Measurements from ENCODE around the gene IL17B.

IL17B gene

DNA sequence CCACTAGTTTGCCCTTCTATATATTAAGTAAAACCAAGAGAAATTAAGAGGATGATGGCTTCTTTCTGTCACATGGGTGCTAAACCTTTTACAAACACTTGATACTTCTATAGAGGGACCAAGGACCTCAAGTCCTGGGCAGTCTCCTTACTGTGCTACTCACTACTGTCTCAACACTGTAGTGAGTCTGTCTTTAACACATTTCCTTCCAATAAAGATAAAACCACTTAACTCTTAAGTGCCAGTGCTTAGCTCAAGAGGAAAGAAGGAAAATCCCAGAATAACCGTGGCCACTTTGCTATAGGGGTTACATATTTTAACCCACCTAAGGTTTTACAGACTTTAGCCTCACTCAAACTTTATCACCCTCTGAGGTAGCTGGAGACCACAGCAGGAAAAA, 38.2 kb downstream of the IL17B start:
- no peak for DNase-seq
- CTCF ChIA-PET, result interaction anchor here (1.1 to 1.8 kb wide), 3 partner anchors 19 to 31 kb away, joined by 3 to 6 read pairs (median 5); no protein-coding TSS in a partner anchor
- Mint-ChIP-seq H3K4me3 (no peak overlapping the region), H3K4me1 (peaks cover 20% of the 10 kb centered on the region), H3K27ac (no peak overlapping the region), H3K9me3 (no peaks in the 10 kb centered on the region), H3K36me3 (peaks cover 3% of the 10 kb centered on the region), H3K27me3 (peaks cover 13% of the 10 kb centered on the region)

DNA sequence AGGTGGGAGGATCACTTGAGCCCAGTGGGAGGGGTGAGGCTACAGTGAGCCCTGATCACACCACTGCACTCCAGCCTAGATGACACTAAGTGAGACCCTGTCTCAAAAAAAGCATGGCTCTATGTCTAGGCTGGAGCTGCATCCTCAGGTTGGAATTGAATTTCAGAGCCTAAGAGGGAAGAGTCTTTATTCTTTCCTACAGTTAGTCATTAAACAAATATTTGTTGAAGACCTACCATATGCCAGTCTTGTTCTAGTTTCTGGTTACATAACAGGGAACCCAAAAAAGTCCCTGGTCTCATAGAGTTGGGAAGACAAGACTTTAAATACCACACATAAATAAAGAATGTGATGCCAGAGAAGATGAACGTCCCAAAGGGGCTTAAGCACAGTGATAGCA, 40.7 kb downstream of the IL17B start:
- CTCF ChIA-PET, result interaction anchor here (0.7 to 1.5 kb wide), 3 partner anchors 14 to 29 kb away, joined by 3 to 4 read pairs (median 3); no protein-coding TSS in a partner anchor
- Mint-ChIP-seq H3K9me3 (no peaks in the 10 kb centered on the region), H3K27ac (no peak overlapping the region), H3K4me3 (no peak overlapping the region), H3K27me3 (peaks cover 23% of the 10 kb centered on the region), H3K36me3 (no peaks in the 10 kb centered on the region), H3K4me1 (peaks cover 2% of the 10 kb centered on the region)
- DNase-seq, result no peak

DNA sequence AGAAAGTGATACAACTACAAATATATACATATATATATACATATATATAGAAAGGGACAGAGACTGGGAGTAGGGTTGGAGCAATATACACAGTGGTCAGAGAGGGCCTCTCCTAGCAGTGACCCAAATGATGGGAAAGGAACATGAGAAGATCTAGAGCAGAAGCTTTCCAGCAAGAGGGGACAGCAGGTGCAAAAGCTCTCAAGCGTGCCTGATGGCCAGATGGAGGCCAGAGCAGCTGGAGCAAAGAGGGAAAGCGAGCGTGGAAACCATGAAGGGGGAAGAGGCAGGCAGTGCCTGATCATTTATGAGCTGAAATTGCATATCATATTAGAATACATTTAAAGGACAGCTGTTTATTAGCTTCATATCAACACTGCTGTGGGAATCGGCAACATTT, 41.4 kb downstream of the IL17B start:
- Mint-ChIP-seq H3K36me3 (no peaks in the 10 kb centered on the region), H3K27ac (no peak overlapping the region), H3K4me3 (no peak overlapping the region), H3K27me3 (peaks cover 25% of the 10 kb centered on the region), H3K4me1 (no peaks in the 10 kb centered on the region), H3K9me3 (no peaks in the 10 kb centered on the region)
- no peak for DNase-seq
- CTCF ChIA-PET, result interaction anchor here (0.7 to 1.2 kb wide), 3 partner anchors 13 to 30 kb away, joined by 3 to 4 read pairs (median 4); no protein-coding TSS in a partner anchor

DNA sequence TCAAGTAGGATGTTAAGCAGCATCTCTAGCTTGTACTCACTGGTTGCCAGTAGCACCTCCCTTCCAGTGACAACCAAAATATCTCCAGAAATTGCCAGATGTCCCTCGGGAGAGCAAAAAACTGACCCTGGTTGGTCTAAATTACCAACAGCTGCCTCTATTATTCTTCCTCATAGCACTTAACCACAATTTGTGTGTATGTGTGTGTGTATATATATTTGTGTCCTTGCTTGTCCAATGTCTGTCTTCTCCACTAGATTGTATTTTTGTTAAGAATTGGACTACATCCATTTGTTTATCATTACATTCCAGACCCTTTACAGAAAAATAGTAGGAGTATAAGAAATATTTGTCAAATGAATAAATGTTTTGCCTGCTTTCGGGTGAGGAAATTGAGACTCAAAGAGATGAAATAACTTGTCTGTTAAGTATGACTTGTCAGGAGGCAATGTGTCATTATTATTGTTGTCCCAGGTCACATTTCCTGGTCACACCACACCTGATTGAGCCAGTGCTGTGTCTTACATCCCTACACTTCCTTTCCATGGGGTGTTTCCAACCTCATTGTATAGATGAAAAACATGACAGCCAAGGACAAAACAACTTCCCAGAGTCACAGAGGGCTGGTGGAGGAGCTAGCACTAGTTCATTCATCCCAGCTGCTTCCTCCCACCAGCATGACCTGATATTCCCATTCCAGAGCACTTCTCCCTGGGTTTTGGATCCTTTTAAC, 45.2 kb downstream of the IL17B start:
- H3K27me3 Mint-ChIP-seq, result peaks cover 28% of the 10 kb centered on the region
- no peaks in the 10 kb centered on the region for H3K36me3 Mint-ChIP-seq
- no peak overlapping the region for H3K27ac Mint-ChIP-seq
- H3K4me3 Mint-ChIP-seq, result no peak overlapping the region
- CTCF ChIA-PET, result interaction anchor here (0.6 to 1.5 kb wide), 5 partner anchors 15 to 249 kb away, joined by 3 to 4 read pairs (median 3); no protein-coding TSS in a partner anchor
- DNase-seq, result no peak
- H3K4me1 Mint-ChIP-seq, result no peaks in the 10 kb centered on the region
- H3K9me3 Mint-ChIP-seq, result no peaks in the 10 kb centered on the region

- CTCF ChIA-PET, result interaction anchor here (3.4 kb wide), 1 partner anchor 11 kb away, joined by 16 read pairs; no protein-coding TSS in a partner anchor
- DNase-seq, result no peak
- H3K27ac Mint-ChIP-seq, result no peak overlapping the region
- H3K36me3 Mint-ChIP-seq, result no peaks in the 10 kb centered on the region
- peaks cover 5% of the 10 kb centered on the region for H3K27me3 Mint-ChIP-seq
- H3K4me1 Mint-ChIP-seq, result no peaks in the 10 kb centered on the region
- no peaks in the 10 kb centered on the region for H3K9me3 Mint-ChIP-seq
- H3K4me3 Mint-ChIP-seq, result no peak overlapping the region
Measured at GRCh38 chr5:149328177-149328576, 50.9 kb downstream of the IL17B start.

GRCh38 chr5:149326611-149327010, 52.5 kb downstream of the IL17B start:
- no peak overlapping the region for H3K4me3 Mint-ChIP-seq
- no peaks in the 10 kb centered on the region for H3K9me3 Mint-ChIP-seq
- no peaks in the 10 kb centered on the region for H3K36me3 Mint-ChIP-seq
- peaks cover 1% of the 10 kb centered on the region for H3K27me3 Mint-ChIP-seq
- no peak overlapping the region for H3K27ac Mint-ChIP-seq
- H3K4me1 Mint-ChIP-seq, result no peaks in the 10 kb centered on the region
- DNase-seq, result no peak
- CTCF ChIA-PET, result interaction anchor here (0.8 to 3.4 kb wide), 3 partner anchors 9 to 95 kb away, joined by 3 to 16 read pairs (median 12); no protein-coding TSS in a partner anchor

- CTCF ChIA-PET, result interaction anchor here (0.8 to 19.5 kb wide), 6 partner anchors 9 to 108 kb away, joined by 3 to 372 read pairs (median 8); no protein-coding TSS in a partner anchor
- Mint-ChIP-seq H3K27me3 (no peaks in the 10 kb centered on the region), H3K36me3 (no peaks in the 10 kb centered on the region), H3K4me1 (no peaks in the 10 kb centered on the region), H3K4me3 (no peak overlapping the region), H3K27ac (no peak overlapping the region), H3K9me3 (no peaks in the 10 kb centered on the region)
- no peak for DNase-seq
Measured at GRCh38 chr5:149325894-149326293, 53.2 kb downstream of the IL17B start.

- H3K27ac Mint-ChIP-seq, result no peak overlapping the region
- H3K4me1 Mint-ChIP-seq, result no peaks in the 10 kb centered on the region
- no peaks in the 10 kb centered on the region for H3K36me3 Mint-ChIP-seq
- no peak for DNase-seq
- no peak overlapping the region for H3K4me3 Mint-ChIP-seq
- H3K27me3 Mint-ChIP-seq, result no peaks in the 10 kb centered on the region
- CTCF ChIA-PET, result interaction anchor here (1.3 to 19.5 kb wide), 5 partner anchors 8 to 109 kb away, joined by 3 to 372 read pairs (median 12); no protein-coding TSS in a partner anchor
- no peaks in the 10 kb centered on the region for H3K9me3 Mint-ChIP-seq
Measured at GRCh38 chr5:149325166-149325735, 53.8 kb downstream of the IL17B start.

- Mint-ChIP-seq H3K4me3 (no peak overlapping the region), H3K9me3 (no peaks in the 10 kb centered on the region), H3K4me1 (no peaks in the 10 kb centered on the region), H3K27ac (no peak overlapping the region), H3K36me3 (no peaks in the 10 kb centered on the region), H3K27me3 (peaks cover 3% of the 10 kb centered on the region)
- CTCF ChIA-PET, result interaction anchor here (0.8 to 19.5 kb wide), 4 partner anchors 8 to 45 kb away, joined by 3 to 372 read pairs (median 10); no protein-coding TSS in a partner anchor
- no peak for DNase-seq
Measured at GRCh38 chr5:149324641-149325040, 54.5 kb downstream of the IL17B start.

Measured in activated naive CD4-positive, alpha-beta T cell treated with anti-CD3 and anti-CD28 coated beads, Interleukin-2, amount 10 ng/mL, durations not matched to agents 7 days and 5 days (primary cell).